ENCODE measurements around the gene ZNF653.
"Not testable (repeated sequence)": the region's sequence is repeated elsewhere in the genome, so short reads cannot be mapped to it uniquely, and the experiment has no call there.

ZNF653 gene

DNA sequence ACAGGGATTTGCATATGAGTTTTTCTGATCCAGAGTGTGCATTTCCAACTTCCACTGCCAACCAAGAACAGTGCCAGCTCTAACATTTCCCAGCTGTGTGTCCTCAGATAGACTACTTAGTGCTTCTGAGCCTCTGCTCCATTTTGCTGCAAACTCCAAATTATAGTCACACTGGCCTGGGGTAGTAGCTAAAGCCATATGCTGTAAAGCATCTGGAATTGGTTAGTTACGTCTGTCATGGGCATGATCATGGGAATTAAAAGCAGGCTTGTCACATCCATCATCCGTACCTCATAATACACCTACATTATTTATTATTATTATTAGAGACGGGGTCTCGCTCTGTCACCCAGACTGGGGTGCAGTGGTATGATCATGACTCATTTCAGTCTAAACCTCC lies 31.9 kb downstream of the ZNF653 start:
- peaks cover 14% of the 10 kb centered on the region for H3K27me3 Mint-ChIP-seq
- H3K36me3 Mint-ChIP-seq (ENCODE audit: insufficient read depth) = no peaks in the 10 kb centered on the region
- H3K4me1 Mint-ChIP-seq = no peaks in the 10 kb centered on the region
- ATAC-seq (replicated peaks; ENCODE audit: extremely low read depth, poor library complexity, severe bottlenecking) = no peak
- DNase-seq (ENCODE audit: low spot score in 2 of 2) = no peak
- H3K4me3 Mint-ChIP-seq = no peak overlapping the region
- H3K9me3 Mint-ChIP-seq = no peaks in the 10 kb centered on the region
- H3K27ac Mint-ChIP-seq (ENCODE audit: low read depth) = no peak overlapping the region

DNA sequence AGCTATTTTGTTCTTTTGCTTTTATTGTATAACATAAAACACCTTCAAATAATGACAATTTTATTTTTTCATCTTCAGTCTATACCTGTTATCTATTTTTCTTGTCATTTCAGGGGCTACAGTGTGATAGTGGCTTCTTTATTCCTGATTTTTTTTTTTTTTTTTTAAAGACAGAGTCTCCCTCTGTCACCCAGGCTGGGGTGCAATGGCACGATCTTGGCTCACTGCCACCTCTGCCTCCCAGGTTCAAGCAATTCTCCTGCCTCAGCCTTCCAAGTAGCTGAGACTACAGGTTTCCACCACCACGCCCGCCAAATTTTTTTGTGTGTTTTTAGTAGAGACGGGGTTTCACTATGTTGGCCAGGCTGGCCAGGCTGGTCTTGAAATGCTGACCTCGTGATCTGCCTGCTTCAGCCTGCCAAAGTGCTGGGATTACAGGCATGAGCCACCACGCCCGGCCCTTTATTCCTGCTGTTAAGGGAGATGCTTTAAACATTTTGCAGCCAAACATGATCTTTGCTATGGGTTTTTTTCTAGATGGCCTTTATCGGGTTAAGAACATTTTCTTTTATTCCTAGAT lies 37.3 kb downstream of the ZNF653 start:
- not testable (repeated sequence) for ATAC-seq (replicated peaks; ENCODE audit: extremely low read depth, poor library complexity, severe bottlenecking); H3K9me3 Mint-ChIP-seq; H3K36me3 Mint-ChIP-seq (ENCODE audit: insufficient read depth); H3K4me3 Mint-ChIP-seq; DNase-seq (ENCODE audit: low spot score in 2 of 2); H3K4me1 Mint-ChIP-seq; H3K27ac Mint-ChIP-seq (ENCODE audit: low read depth)
- H3K27me3 Mint-ChIP-seq = peaks cover 11% of the 10 kb centered on the region

DNA sequence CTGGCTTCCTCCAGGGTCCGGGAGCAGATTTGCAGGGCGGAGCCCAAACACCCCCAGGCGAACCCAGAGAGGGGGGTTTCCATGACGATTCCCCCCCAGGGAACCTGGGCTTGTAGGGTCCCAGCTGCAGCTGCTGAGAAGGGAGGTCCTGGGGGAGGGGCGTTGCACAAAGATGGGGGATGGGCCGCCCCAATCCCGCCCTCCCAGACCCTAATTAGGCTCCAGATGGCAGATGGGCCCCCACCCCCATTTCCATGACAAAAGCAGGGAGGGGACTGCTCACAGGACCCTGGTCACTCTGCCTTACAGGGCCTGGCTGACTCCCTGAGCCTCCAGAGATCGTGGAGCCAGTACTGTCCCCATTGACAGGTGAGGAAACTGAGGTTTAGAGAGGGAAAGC lies 40.0 kb downstream of the ZNF653 start:
- H3K27ac Mint-ChIP-seq (ENCODE audit: low read depth) = no peak overlapping the region
- H3K9me3 Mint-ChIP-seq = no peaks in the 10 kb centered on the region
- H3K4me1 Mint-ChIP-seq = no peaks in the 10 kb centered on the region
- peaks cover 4% of the 10 kb centered on the region for H3K27me3 Mint-ChIP-seq
- H3K36me3 Mint-ChIP-seq (ENCODE audit: insufficient read depth) = peaks cover 2% of the 10 kb centered on the region
- H3K4me3 Mint-ChIP-seq = no peak overlapping the region
- no peak for ATAC-seq (replicated peaks; ENCODE audit: extremely low read depth, poor library complexity, severe bottlenecking)
- no peak for DNase-seq (ENCODE audit: low spot score in 2 of 2)

DNA sequence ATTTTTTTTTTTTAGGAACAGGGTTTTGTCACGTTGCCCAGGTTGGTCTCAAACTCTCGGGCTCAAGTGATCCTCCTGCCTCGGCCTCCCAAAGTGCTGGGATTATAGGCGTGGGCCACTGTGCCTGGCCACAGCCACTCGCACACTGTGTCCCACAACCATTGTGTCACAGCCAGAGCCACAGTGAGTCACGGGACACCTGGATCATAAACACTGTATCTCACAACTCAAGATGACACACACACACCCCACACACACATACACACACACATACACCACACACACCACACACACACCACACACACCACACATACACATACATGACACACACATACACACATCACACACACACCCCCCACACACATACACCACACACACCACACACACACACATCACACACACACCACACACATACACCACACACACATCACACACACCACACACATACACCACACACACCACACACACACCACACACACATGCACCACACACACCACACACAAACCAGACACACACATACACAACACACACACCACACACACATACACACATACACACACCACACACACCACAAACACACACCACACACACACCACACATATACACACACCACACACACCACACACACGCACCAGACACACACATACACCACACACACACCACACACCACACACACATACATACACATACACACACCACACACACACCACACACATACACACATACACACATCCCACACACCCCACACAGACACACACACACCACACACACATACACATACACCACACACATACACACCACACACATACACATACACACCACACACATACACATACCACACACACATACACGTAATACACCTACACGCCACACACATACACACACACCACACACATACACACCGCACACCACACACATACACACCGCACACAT lies 41.0 kb downstream of the ZNF653 start:
- Mint-ChIP-seq H3K4me1 (no peaks in the 10 kb centered on the region), H3K27ac (ENCODE audit: low read depth) (no peak overlapping the region), H3K4me3 (no peak overlapping the region), H3K9me3 (no peaks in the 10 kb centered on the region), H3K36me3 (ENCODE audit: insufficient read depth) (peaks cover 2% of the 10 kb centered on the region), H3K27me3 (peaks cover 14% of the 10 kb centered on the region)
- ATAC-seq (replicated peaks; ENCODE audit: extremely low read depth, poor library complexity, severe bottlenecking) = no peak
- no peak for DNase-seq (ENCODE audit: low spot score in 2 of 2)

DNA sequence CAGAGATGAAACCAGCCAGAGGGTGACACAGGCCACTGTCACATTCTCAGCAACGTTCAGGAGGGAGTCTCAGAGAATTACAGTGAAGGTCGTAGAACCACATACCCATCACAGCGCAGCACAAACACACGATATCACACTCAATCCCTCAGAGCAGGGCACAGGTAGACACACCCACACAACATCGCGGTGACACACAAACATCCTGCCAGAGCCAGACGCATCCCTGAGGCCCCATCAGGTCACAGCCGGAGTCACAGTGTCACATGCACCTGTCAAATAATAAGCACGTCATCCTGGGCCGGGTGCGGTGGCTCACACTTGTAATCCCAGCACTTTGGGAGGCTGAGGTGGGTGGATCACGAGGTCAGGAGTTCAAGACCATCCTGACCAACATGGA lies 42.2 kb downstream of the ZNF653 start:
- DNase-seq (ENCODE audit: low spot score in 2 of 2) = no peak
- no peaks in the 10 kb centered on the region for H3K9me3 Mint-ChIP-seq
- H3K36me3 Mint-ChIP-seq (ENCODE audit: insufficient read depth) = peaks cover 2% of the 10 kb centered on the region
- H3K27me3 Mint-ChIP-seq = peaks cover 20% of the 10 kb centered on the region
- no peaks in the 10 kb centered on the region for H3K4me1 Mint-ChIP-seq
- H3K27ac Mint-ChIP-seq (ENCODE audit: low read depth) = no peak overlapping the region
- no peak overlapping the region for H3K4me3 Mint-ChIP-seq
- ATAC-seq (replicated peaks; ENCODE audit: extremely low read depth, poor library complexity, severe bottlenecking) = peak; percentile 60

DNA sequence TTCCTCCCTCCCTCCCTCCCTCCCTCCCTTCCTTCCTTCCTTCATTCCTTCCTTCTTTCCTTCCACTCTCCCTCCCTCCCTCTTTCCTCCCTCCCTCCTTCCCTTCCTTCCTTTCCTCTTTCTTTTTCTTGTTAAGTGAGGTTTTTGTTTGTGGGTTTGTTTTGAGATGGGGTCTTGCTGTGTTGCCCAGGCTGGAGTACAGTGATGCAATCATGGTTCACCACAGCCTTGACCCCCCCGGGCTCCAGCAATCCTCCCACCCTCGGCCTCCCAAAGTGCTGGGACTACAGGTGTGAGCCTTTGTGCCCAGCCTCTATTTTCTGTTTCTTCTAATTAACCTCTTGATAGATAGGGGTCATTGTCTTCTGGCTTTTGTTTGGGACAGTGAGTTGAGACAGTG lies 44.2 kb downstream of the ZNF653 start:
- ATAC-seq (replicated peaks; ENCODE audit: extremely low read depth, poor library complexity, severe bottlenecking) (no peak), DNase-seq (ENCODE audit: low spot score in 2 of 2) (no peak)
- no peak overlapping the region for H3K27ac Mint-ChIP-seq (ENCODE audit: low read depth)
- H3K9me3 Mint-ChIP-seq = no peaks in the 10 kb centered on the region
- H3K27me3 Mint-ChIP-seq = peaks cover 25% of the 10 kb centered on the region
- no peaks in the 10 kb centered on the region for H3K4me1 Mint-ChIP-seq
- H3K4me3 Mint-ChIP-seq = no peak overlapping the region
- peaks cover 4% of the 10 kb centered on the region for H3K36me3 Mint-ChIP-seq (ENCODE audit: insufficient read depth)

DNA sequence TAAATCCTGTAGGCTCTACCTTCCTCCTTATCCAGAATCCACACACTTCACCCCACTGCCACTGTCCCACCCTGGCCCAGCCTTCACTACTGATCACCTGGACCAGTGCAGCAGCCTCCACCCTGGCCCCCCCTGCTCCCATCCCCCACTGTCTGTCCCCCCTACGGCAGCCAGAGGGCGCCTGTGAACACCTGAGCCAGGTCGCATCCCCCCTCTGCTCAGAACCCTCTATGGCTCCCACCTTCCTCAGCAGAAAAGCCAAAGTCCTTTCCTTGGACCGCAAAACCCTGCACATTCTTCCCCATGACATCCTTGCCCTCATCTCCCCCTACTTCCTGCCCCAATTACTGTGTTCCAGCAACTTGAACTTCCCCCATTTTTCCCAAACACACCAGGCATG lies 45.4 kb downstream of the ZNF653 start:
- Mint-ChIP-seq H3K36me3 (ENCODE audit: insufficient read depth) (peaks cover 2% of the 10 kb centered on the region), H3K27ac (ENCODE audit: low read depth) (no peak overlapping the region), H3K4me1 (no peaks in the 10 kb centered on the region), H3K27me3 (peaks cover 25% of the 10 kb centered on the region), H3K9me3 (no peaks in the 10 kb centered on the region), H3K4me3 (no peak overlapping the region)
- ATAC-seq (replicated peaks; ENCODE audit: extremely low read depth, poor library complexity, severe bottlenecking) (no peak), DNase-seq (ENCODE audit: low spot score in 2 of 2) (no peak)

DNA sequence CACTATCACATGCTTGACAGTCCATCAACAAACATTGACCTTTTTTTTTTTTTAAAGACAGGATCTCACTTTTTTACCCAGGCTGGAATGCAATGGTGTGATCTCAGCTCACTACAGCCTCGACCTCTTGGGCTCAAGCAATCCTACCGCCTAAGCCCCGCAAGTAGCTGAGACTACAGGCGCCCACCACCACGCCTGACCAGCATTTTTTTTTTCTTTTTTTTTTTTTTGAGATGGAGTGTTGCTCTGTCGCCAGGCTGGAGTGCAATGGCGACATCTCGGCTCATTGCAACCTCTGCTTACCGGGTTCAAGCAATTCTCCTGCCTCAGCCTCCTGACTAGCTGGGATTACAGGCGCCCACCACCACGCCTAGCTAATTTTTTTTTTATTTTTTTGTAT lies 46.7 kb downstream of the ZNF653 start:
- not testable (repeated sequence) for H3K27ac Mint-ChIP-seq (ENCODE audit: low read depth); H3K36me3 Mint-ChIP-seq (ENCODE audit: insufficient read depth); H3K4me3 Mint-ChIP-seq; DNase-seq (ENCODE audit: low spot score in 2 of 2); H3K9me3 Mint-ChIP-seq; H3K4me1 Mint-ChIP-seq; ATAC-seq (replicated peaks; ENCODE audit: extremely low read depth, poor library complexity, severe bottlenecking)
- peaks cover 25% of the 10 kb centered on the region for H3K27me3 Mint-ChIP-seq

DNA sequence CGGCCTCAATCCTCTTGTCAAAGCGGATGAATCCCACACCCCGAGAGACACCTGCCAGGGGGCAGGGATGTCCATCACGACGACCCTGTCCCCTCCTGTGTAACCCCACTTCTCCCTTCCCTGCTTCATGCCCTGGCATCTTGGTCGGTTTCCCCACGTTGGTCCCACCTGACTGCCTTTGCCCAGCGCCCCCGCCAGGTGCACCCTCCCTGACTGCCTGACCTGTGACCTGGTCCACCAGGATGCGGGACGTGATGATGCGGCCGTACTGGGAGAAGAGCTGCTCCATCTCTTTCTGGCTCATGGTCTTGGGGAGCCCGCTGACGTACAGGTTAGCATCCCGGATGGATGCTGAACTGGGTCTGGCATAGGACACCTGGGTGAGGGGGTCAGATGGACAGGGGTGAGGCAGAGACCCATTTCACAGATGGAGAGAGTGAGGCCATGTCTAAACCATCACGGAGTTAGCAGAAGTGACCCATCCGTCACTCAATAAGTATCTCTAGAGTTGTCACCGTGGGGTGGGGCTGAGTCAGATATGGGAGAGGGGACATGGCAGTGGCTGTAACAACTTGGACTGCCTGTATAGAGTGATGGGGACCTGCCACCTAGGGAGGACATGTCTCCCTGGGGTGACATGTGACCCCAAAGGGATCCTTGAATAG lies 47.3 kb downstream of the ZNF653 start:
- no peaks in the 10 kb centered on the region for H3K4me1 Mint-ChIP-seq
- H3K27me3 Mint-ChIP-seq = peaks cover 25% of the 10 kb centered on the region
- H3K36me3 Mint-ChIP-seq (ENCODE audit: insufficient read depth) = peaks cover 2% of the 10 kb centered on the region
- DNase-seq (ENCODE audit: low spot score in 2 of 2) = no peak
- no peak overlapping the region for H3K27ac Mint-ChIP-seq (ENCODE audit: low read depth)
- H3K4me3 Mint-ChIP-seq = no peak overlapping the region
- H3K9me3 Mint-ChIP-seq = no peaks in the 10 kb centered on the region
- ATAC-seq (replicated peaks; ENCODE audit: extremely low read depth, poor library complexity, severe bottlenecking) = no peak

DNA sequence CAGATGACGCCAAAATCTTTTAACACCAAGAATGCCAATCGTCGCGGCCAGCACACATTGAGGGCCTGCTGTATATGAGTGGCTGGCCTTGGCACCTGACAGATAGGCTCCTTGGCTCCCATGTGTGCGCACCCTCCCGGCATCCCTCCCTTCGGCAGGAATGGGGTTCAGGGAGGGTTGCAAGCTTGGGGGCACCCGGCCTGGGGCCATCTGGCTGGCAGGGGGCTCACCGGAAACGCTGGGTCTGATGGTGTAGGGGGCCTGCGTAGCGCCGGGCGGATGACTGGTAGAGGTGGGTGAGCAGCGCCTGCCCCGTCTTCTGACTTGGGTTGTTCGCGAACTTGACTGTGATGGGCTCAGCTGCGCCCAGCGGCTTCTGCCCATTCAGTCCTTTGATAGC lies 47.8 kb downstream of the ZNF653 start:
- Mint-ChIP-seq H3K36me3 (ENCODE audit: insufficient read depth) (peaks cover 2% of the 10 kb centered on the region), H3K4me3 (no peak overlapping the region), H3K27ac (ENCODE audit: low read depth) (no peak overlapping the region), H3K4me1 (no peaks in the 10 kb centered on the region), H3K27me3 (peaks cover 25% of the 10 kb centered on the region), H3K9me3 (no peaks in the 10 kb centered on the region)
- DNase-seq (ENCODE audit: low spot score in 2 of 2) (no peak), ATAC-seq (replicated peaks; ENCODE audit: extremely low read depth, poor library complexity, severe bottlenecking) (no peak)

DNA sequence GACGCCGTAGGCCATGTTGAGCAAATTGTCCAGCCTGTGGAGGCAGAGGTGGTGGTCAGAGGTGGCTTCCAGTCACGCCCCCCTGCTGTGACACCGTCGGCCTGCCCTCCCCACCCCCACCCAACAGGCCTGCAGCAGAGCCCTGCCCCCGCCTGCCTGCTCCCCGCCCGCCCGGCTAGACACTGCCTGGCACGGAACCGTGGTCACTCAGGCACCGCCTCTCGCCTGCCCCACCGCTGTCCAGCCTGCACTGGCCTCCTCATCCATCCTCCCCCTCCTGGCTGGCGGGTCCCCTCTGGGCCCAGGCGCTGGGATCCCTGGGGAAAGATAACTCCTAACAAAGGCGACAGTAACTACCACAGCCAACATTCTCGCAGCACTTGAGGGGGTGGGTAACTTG lies 48.5 kb downstream of the ZNF653 start:
- no peak for DNase-seq (ENCODE audit: low spot score in 2 of 2)
- no peak overlapping the region for H3K27ac Mint-ChIP-seq (ENCODE audit: low read depth)

DNA sequence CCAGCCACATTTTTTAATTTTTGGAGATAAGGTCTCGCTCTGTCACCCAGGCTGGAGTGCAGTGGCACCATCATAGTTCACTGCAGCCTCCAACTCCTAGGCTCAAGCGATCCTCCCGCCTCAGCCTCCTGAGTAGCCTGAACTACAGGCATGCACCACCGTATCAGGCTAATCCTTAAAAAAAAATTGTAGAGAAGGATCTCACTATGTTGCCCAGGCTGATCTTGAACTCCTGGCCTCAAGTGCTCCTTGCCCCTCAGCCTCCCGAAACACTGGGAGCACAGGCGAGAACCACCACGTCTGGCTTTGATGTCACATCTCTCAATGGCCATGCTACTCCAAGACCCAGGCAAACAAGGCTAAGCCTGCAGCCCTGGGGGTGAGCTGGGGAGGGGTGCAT lies 49.0 kb downstream of the ZNF653 start:
- Mint-ChIP-seq H3K36me3 (ENCODE audit: insufficient read depth) (peaks cover 2% of the 10 kb centered on the region), H3K4me3 (no peak overlapping the region), H3K4me1 (no peaks in the 10 kb centered on the region), H3K27me3 (peaks cover 25% of the 10 kb centered on the region), H3K9me3 (no peaks in the 10 kb centered on the region), H3K27ac (ENCODE audit: low read depth) (no peak overlapping the region)
- ATAC-seq (replicated peaks; ENCODE audit: extremely low read depth, poor library complexity, severe bottlenecking) (no peak), DNase-seq (ENCODE audit: low spot score in 2 of 2) (no peak)

More for the DNA sequence above, 48.5 kb downstream of the ZNF653 start:
- ATAC-seq (replicated peaks; ENCODE audit: extremely low read depth, poor library complexity, severe bottlenecking) = no peak
- no peaks in the 10 kb centered on the region for H3K4me1 Mint-ChIP-seq
- no peaks in the 10 kb centered on the region for H3K9me3 Mint-ChIP-seq
- H3K27me3 Mint-ChIP-seq = peaks cover 25% of the 10 kb centered on the region
- peaks cover 2% of the 10 kb centered on the region for H3K36me3 Mint-ChIP-seq (ENCODE audit: insufficient read depth)
- no peak overlapping the region for H3K4me3 Mint-ChIP-seq

DNA sequence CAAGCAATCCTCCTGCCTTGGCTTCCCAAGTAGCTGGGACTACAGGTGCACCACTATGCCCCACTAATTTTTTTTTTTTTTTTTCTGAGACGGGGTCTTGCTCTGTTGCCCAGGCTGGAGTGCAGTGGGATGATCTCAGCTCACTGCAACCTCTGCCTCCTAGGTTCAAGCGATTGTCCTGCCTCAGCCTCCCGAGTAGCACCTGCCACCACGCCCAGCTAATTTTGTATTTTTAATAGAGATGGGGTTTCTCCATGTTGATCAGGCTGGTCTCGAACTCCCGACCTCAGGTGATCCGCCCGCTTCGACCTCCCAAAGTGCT lies 50.4 kb downstream of the ZNF653 start:
- not testable (repeated sequence) for ATAC-seq (replicated peaks; ENCODE audit: extremely low read depth, poor library complexity, severe bottlenecking); H3K27ac Mint-ChIP-seq (ENCODE audit: low read depth); H3K4me3 Mint-ChIP-seq; H3K4me1 Mint-ChIP-seq; H3K36me3 Mint-ChIP-seq (ENCODE audit: insufficient read depth); H3K9me3 Mint-ChIP-seq; DNase-seq (ENCODE audit: low spot score in 2 of 2)
- peaks cover 17% of the 10 kb centered on the region for H3K27me3 Mint-ChIP-seq
